Pancreas (tissue), 10 donors: Measurements from ENCODE around the gene DNAH17. TPM values are rescaled to one million over a fixed set of nuclear protein-coding genes. Genes with fewer than 3 reads are reported as not detected.

Experiments used
- ATAC-seq, 4 donors: fragments of 200-7000 bp; cut with Tn5 transposase; one replicate each; pipeline versions ENCODE4 v1.8.0 to v1.9.1; 2020; ENCODE audit warnings: mild to moderate bottlenecking in 4 of 4, moderate library complexity in 4 of 4
- DNase-seq, 6 donors: peaks; one replicate each; pipeline ENCODE4 v3.0.0-alpha.2; 2020
- FAIRE-seq: peaks from 2 replicates; lab custom pipeline; 2012; peaks lifted over from hg19 to GRCh38; lab: Jason Lieb, UNC
- H3K27ac ChIP-seq, 4 donors: fragments of 200-600 bp; sonication (generic); 1 replicate in 3 of 4; 2 replicates in 1 of 4; pipeline versions ENCODE4 v1.5.0 to v1.8.0; 2020
- H3K27me3 ChIP-seq, 4 donors: fragments of 200-600 bp; one replicate each; pipeline ENCODE4 v1.8.0; 2021
- H3K36me3 ChIP-seq, 3 donors: fragments of 200-600 bp; sonication (generic) in 1 of 3; one replicate each; pipeline versions ENCODE4 v1.5.0 to v1.8.0; 2020 to 2021
- H3K4me1 ChIP-seq, 3 donors: fragments of 200-600 bp; one replicate each; pipeline ENCODE4 v1.8.0; 2021
- H3K4me3 ChIP-seq, 4 donors: fragments of 200-600 bp; sonication (generic) in 2 of 4; one replicate each; pipeline versions ENCODE4 v1.5.0 to v1.8.0; 2020 to 2021
- H3K9me3 ChIP-seq, 4 donors: fragments of 200-600 bp; one replicate each; pipeline ENCODE4 v1.8.0; 2021
- WGBS, 2 donors: extraction: QIAGEN DNeasy Blood & Tissue Kit; methylation state at CpG; one replicate each; pipeline ENCODE4 v1.1.7; 2013; 5-methylcytosine and 5-hydroxymethylcytosine counted together
- intact Hi-C, 3 donors: fragments of 100-400 bp; cut with DNase I; formaldehyde crosslinking; loops; one replicate each; pipeline versions ENCODE4 v1.11.1 to v1.14.2; 2022
- polyA plus RNA-seq, 2 donors: library from polyadenylated mRNA; stranded (reverse); fragments of 200-250 nt; gene quantifications; one replicate each; pipeline ENCODE4 v1.2.3, GENCODE V29; 2013
- total RNA-seq, 6 donors: library from RNA; stranded (reverse); fragmentation: NEBNext Ultra II Directional in 4 of 6; extraction: Animal tissue kit (Norgen Biotek cat#: 25700) in 4 of 6; gene quantifications; one replicate each; pipeline versions ENCODE4 v1.2.1 to v1.2.4, GENCODE V29; 2021 to 2023
- TF ChIP-seq, protein P1 (sequence below), 4 donors: fragments of 200-600 bp; sonication (generic) in 3 of 4; IDR thresholded peaks; one replicate each; pipeline versions ENCODE4 v1.5.0 to v1.8.0; 2021; ENCODE audit warnings: antibody characterized with exemption in 4 of 4
- donor health status: healthy with polysubstance abuse.
- donor health status: DM: no; HTN: no; CAD: no; lungs with moderate emphysema.
- donor health status: DM: no; HTN: no; CAD: no.
- donor health status: control.
- donor health status: control.
- donor health status: Bipolar disorder and iron deficiency.
- donor health status: DM: yes; HTN: yes; CAD: no.
- donor health status: DM: no; HTN: no; CAD: no.
- donor health status: DM: no; HTN: no; CAD: no.
- donor health status: DM: yes; HTN: yes; CAD: no.

DNAH17 gene
- total and polyA plus RNA-seq, 8 donors: 0.02 to 0.08 (median 0.03) TPM; not detected in 5

DNA sequence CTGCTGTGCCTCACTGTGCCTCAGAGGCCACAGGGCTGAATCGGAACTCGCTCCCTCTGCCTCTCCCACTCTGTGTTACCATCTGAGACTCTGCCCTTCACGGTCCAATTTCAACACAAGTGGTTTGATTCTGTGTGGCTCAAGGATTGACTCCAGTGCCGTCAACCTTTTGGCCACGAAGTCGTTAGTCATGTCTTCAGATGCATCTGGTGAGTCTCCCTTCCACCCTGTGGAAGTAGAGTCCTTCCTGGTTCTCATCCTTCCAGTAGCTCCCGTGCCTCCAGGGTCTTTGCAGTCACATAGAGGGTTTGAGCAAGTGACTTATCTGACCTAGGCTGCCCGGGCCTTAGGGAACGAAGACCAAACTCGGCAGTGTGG, 147.6 kb downstream of the DNAH17 start:
- no peak overlapping the region for H3K27ac ChIP-seq
- WGBS, 2 donors: 82 to 88% methylated on average over 10 of the region's 10 CpGs
- intact Hi-C loops: loop anchor here in 2 of 3 donors (10.0 kb wide), 2 partner anchors 135 to 315 kb away; no protein-coding TSS in a partner anchor

DNA sequence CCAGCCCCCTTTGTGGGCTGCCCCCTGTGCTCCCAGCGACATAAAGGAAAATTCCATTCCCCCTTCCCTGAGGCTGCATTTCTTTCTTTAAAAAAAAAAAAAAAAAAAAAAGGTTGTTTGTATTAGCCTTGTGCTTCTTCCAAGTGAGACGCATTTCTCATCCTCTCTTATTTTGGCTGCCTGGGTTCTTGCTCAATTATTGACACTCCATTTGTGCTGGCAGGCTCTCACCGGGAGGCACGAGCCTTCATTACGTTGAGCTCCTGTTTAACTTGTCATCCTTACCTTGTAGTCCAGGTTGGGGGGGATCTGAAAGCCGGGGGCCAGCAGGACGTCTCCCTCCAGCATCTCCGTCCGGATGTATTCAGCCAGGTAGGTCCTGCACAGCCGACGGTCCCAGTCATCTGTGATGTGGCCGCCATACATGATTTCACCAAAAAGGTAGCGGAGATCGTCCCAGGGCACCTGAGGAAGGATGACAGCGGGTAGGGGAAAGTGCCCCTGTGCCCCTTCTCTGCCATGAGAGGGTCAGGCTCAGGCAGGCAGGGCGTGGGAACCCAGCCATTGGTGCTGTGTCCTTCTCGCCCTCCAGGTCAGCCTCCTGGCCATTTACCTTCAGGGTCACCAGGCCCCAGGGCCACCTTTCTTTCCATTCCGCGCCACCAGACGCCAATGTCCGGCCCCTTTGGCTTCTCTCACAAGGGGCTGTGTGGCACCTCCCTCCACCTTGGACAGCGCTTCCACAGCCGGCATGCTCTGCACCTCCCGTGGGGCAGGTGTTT, 148.2 kb downstream of the DNAH17 start:
- H3K4me1 ChIP-seq: no peaks in the 10 kb centered on the region
- FAIRE-seq (no peak), ATAC-seq (no peak), DNase-seq (no peak)
- no peaks in the 10 kb centered on the region for H3K27me3 ChIP-seq
- intact Hi-C loops: loop anchor here in 2 of 3 donors (10.0 kb wide), 2 partner anchors 134 to 314 kb away; no protein-coding TSS in a partner anchor
- WGBS, 2 donors: 89 to 90% methylated on average over 24 of the region's 24 CpGs
- no peaks in the 10 kb centered on the region for H3K9me3 ChIP-seq
- H3K4me3 ChIP-seq: no peak overlapping the region
- TF ChIP-seq, protein P1, sequence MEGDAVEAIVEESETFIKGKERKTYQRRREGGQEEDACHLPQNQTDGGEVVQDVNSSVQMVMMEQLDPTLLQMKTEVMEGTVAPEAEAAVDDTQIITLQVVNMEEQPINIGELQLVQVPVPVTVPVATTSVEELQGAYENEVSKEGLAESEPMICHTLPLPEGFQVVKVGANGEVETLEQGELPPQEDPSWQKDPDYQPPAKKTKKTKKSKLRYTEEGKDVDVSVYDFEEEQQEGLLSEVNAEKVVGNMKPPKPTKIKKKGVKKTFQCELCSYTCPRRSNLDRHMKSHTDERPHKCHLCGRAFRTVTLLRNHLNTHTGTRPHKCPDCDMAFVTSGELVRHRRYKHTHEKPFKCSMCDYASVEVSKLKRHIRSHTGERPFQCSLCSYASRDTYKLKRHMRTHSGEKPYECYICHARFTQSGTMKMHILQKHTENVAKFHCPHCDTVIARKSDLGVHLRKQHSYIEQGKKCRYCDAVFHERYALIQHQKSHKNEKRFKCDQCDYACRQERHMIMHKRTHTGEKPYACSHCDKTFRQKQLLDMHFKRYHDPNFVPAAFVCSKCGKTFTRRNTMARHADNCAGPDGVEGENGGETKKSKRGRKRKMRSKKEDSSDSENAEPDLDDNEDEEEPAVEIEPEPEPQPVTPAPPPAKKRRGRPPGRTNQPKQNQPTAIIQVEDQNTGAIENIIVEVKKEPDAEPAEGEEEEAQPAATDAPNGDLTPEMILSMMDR (IDR thresholded peaks at IDR 0.05): no peak
- no peak overlapping the region for H3K27ac ChIP-seq
- peaks cover 0 to 6% (median 2%) of the 10 kb centered on the region in 3 donors for H3K36me3 ChIP-seq

More for the DNA sequence above, 147.6 kb downstream of the DNAH17 start:
- TF ChIP-seq, protein P1 (IDR thresholded peaks at IDR 0.05): no peak
- no peak for FAIRE-seq
- no peak overlapping the region for H3K4me3 ChIP-seq
- no peak for DNase-seq
- H3K27me3 ChIP-seq: no peaks in the 10 kb centered on the region
- ATAC-seq: no peak
- no peaks in the 10 kb centered on the region for H3K9me3 ChIP-seq
- H3K4me1 ChIP-seq: no peaks in the 10 kb centered on the region
- H3K36me3 ChIP-seq: peaks cover 0 to 2% (median under 1%) of the 10 kb centered on the region in 3 donors

DNA sequence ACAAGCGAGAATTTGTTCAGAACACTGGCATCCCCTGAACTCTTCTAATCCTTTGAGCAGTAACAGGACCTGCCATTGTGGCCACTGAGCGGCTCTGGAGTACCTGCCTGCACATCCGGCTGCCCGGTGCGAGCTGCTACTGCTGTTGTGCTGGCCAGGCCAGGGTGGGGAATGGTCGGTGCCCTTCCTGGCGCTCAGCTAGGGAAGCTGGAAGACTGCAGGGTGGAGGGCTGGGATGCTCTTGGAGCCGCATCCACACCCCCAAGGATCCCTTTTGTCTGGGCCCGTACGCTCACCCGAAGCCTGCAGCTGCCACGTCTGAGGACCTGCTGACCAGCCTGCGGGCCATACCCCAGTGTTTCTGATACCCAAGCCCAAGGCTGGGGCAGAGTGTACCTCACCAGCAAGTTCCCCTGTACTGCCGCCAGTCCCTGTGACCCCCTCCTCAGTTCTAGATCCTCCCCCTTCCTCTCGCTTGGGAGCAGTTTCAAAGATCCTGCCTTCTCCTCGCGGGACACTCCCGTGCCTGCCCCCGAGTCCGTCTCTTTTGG, 149.1 kb downstream of the DNAH17 start:
- WGBS, 2 donors: 91 to 92% methylated on average over 20 of the region's 20 CpGs
- Histone ChIP-seq H3K9me3 (no peaks in the 10 kb centered on the region), H3K27ac (no peak overlapping the region), H3K36me3 (peaks cover 2 to 11% (median 4%) of the 10 kb centered on the region in 3 donors), H3K4me1 (no peaks in the 10 kb centered on the region), H3K27me3 (no peaks in the 10 kb centered on the region), H3K4me3 (no peak overlapping the region)
- DNase-seq: no peak
- TF ChIP-seq, protein P1 (IDR thresholded peaks at IDR 0.05): no peak
- intact Hi-C loops: loop anchor here in 2 of 3 donors (10.0 kb wide), 2 partner anchors 133 to 313 kb away; no protein-coding TSS in a partner anchor
- FAIRE-seq: no peak
- ATAC-seq: no peak

DNA sequence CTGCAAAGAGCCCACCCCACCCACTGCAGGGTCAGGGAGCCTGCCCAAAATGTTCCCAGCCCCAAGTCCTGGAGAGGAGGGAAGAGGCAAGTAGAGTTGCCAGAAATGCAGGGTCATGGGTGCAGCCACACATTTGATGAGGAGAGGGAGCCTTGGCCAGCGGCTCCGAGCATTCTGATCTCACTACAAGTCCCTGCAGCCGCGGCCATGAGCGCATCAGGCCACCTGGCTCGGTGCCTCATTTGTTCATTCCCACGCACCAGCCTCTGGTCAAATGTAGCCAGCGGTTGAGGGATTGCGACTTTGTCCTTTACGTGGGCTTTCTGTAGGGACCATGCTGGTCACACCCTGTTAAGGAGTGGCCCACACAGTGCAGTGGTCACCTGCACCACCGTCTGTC, 150.1 kb downstream of the DNAH17 start:
- Histone ChIP-seq H3K4me1 (no peaks in the 10 kb centered on the region), H3K36me3 (peaks cover 2 to 11% (median 4%) of the 10 kb centered on the region in 3 donors), H3K27ac (no peak overlapping the region), H3K4me3 (no peak overlapping the region), H3K27me3 (no peaks in the 10 kb centered on the region), H3K9me3 (no peaks in the 10 kb centered on the region)
- 93 to 96% methylated on average over 11 of the region's 11 CpGs for WGBS, 2 donors
- intact Hi-C loops: loop anchor here in 2 of 3 donors (10.0 kb wide), 2 partner anchors 132 to 312 kb away; no protein-coding TSS in a partner anchor
- TF ChIP-seq, protein P1 (IDR thresholded peaks at IDR 0.05): no peak
- ATAC-seq (no peak), DNase-seq (no peak), FAIRE-seq (no peak)
